Tibial nerve (tissue), 3 donors: ENCODE results near the gene IDS.

Experiments
- CTCF ChIP-seq, 5 experiments: fragments of 200-600 bp in 3 of 5; fragments of 450-650 bp in 2 of 5; sonication (generic) in 3 of 5; IDR thresholded peaks; one replicate each; pipeline ENCODE4 v1.5.1; 2016 to 2019; ENCODE audit warnings: antibody characterized with exemption in 5 of 5, mild to moderate bottlenecking in 3 of 5, moderate library complexity in 2 of 5
- POLR2A ChIP-seq, 2 donors: fragments of 450-650 bp; IDR thresholded peaks; one replicate each; pipeline ENCODE4 v1.6.1; 2017; ENCODE audit warnings: antibody characterized with exemption in 2 of 2, mild to moderate bottlenecking in 2 of 2, moderate library complexity in 2 of 2

GRCh38 chrX:149541521-149542047 lies 36.5 kb upstream of the IDS start:
- TF ChIP-seq CTCF (IDR thresholded peaks at IDR 0.05) (no peak), POLR2A (IDR thresholded peaks at IDR 0.05) (no peak)
